Activated naive CD4-positive, alpha-beta T cell treated with Interleukin-2 at 50 U/mL for 16 hours (primary cell): Measurements from ENCODE around the gene B9D2.
"Not testable (repeated sequence)": the region's sequence is repeated elsewhere in the genome, so short reads cannot be mapped to it uniquely, and the experiment has no call there.

Experiments used
- DNase-seq: peaks from one replicate; pipeline ENCODE4 v3.0.0-alpha.2; 2020

The B9D2 gene

GRCh38 chr19:41363753-41364523 is at the start of gene B9D2:
TSS of gene B9D2 (minus strand) at chr19:41364149. CDS start at chr19:41363519, 630 bp downstream.
- peak; percentile 99 for DNase-seq

GRCh38 chr19:41412953-41413352 is 49.0 kb upstream of the B9D2 start:
- DNase-seq: no peak

- no peak for DNase-seq
Measured at GRCh38 chr19:41411968-41412265, 48.0 kb upstream of the B9D2 start.

GRCh38 chr19:41411100-41411967 is 47.4 kb upstream of the B9D2 start:
- no peak for DNase-seq

- no peak for DNase-seq
Measured at GRCh38 chr19:41410336-41411054, 46.5 kb upstream of the B9D2 start.

GRCh38 chr19:41409288-41409687 is 45.3 kb upstream of the B9D2 start:
- DNase-seq: no peak

- DNase-seq: not testable (repeated sequence)
Measured at GRCh38 chr19:41408846-41409245, 44.9 kb upstream of the B9D2 start.

- no peak for DNase-seq
Measured at GRCh38 chr19:41408256-41408655, 44.3 kb upstream of the B9D2 start.

- no peak for DNase-seq
Measured at GRCh38 chr19:41407271-41407670, 43.3 kb upstream of the B9D2 start.

GRCh38 chr19:41405776-41406175 is 41.8 kb upstream of the B9D2 start:
- no peak for DNase-seq

GRCh38 chr19:41403181-41403970 is 39.4 kb upstream of the B9D2 start:
- DNase-seq: no peak

- no peak for DNase-seq
Measured at GRCh38 chr19:41402010-41402409, 38.1 kb upstream of the B9D2 start.

- no peak for DNase-seq
Measured at GRCh38 chr19:41401483-41401882, 37.5 kb upstream of the B9D2 start.

- no peak for DNase-seq
Measured at GRCh38 chr19:41399525-41399924, 35.6 kb upstream of the B9D2 start.

GRCh38 chr19:41399091-41399490 is 35.1 kb upstream of the B9D2 start:
- no peak for DNase-seq

GRCh38 chr19:41398598-41398997 is 34.6 kb upstream of the B9D2 start:
- no peak for DNase-seq

- no peak for DNase-seq
Measured at GRCh38 chr19:41398050-41398418, 34.1 kb upstream of the B9D2 start.

- DNase-seq: peak; percentile 100
Measured at GRCh38 chr19:41397086-41398049, 33.4 kb upstream of the B9D2 start, which contains the start of the genes BCKDHA and EXOSC5. TSS of gene BCKDHA (plus strand) at chr19:41397818. CDS start at chr19:41397828, 10 bp downstream. TSS of gene EXOSC5 (minus strand) at chr19:41397359. CDS start at chr19:41397328, 31 bp downstream.

GRCh38 chr19:41395355-41395754 is 31.4 kb upstream of the B9D2 start:
- no peak for DNase-seq

- no peak for DNase-seq
Measured at GRCh38 chr19:41392775-41393174, 28.8 kb upstream of the B9D2 start.

GRCh38 chr19:41391618-41392017 is 27.7 kb upstream of the B9D2 start:
- no peak for DNase-seq
